GM21360 (cell line): ENCODE data around the gene SP6.

ENCODE experiments used
- ATAC-seq: cut with Tn5 transposase; IDR thresholded peaks from one replicate; pipeline ENCODE4 v1.9.1; 2021; ENCODE audit warnings: mild to moderate bottlenecking, moderate library complexity; ENCODE audit not compliant: unreplicated experiment

SP6 gene

GRCh38 chr17:47838636-47839035 lies 12.3 kb downstream of the SP6 start:
- ATAC-seq, result no peak

- ATAC-seq, result no peak
These were observed 13.4 kb downstream of the SP6 start for GRCh38 chr17:47837401-47838039.

- ATAC-seq, result no peak
These were observed 14.4 kb downstream of the SP6 start for GRCh38 chr17:47836601-47837000.

- no peak for ATAC-seq
These were observed 16.2 kb downstream of the SP6 start for GRCh38 chr17:47834756-47835155.

GRCh38 chr17:47831934-47832327 lies 19.0 kb downstream of the SP6 start:
- ATAC-seq, result no peak

GRCh38 chr17:47831003-47831933 lies 19.7 kb downstream of the SP6 start, which contains the start of the genes LRRC46 and MRPL10:
TSS of gene LRRC46 (plus strand) at chr17:47831670. CDS start at chr17:47831990, 320 bp downstream.
TSS of gene MRPL10 (minus strand) at chr17:47831541. CDS start at chr17:47831511, 30 bp downstream.
- peak; percentile 81 for ATAC-seq

GRCh38 chr17:47830396-47831002 lies 20.5 kb downstream of the SP6 start:
- no peak for ATAC-seq

- ATAC-seq, result no peak
These were observed 21.1 kb downstream of the SP6 start for GRCh38 chr17:47829870-47830269.

- no peak for ATAC-seq
These were observed 27.4 kb downstream of the SP6 start for GRCh38 chr17:47823519-47823918.

GRCh38 chr17:47822785-47823184 lies 28.2 kb downstream of the SP6 start:
- ATAC-seq, result no peak

GRCh38 chr17:47821424-47822391 lies 29.3 kb downstream of the SP6 start, which contains the start of gene OSBPL7:
TSS of gene OSBPL7 (minus strand) at chr17:47821794. CDS start at chr17:47820278, 1,516 bp downstream.
- peak; percentile 66 for ATAC-seq

GRCh38 chr17:47821031-47821423 lies 29.9 kb downstream of the SP6 start:
- ATAC-seq, result no peak

- no peak for ATAC-seq
These were observed 30.8 kb downstream of the SP6 start for GRCh38 chr17:47820033-47820789.

GRCh38 chr17:47819475-47819874 lies 31.5 kb downstream of the SP6 start:
- ATAC-seq, result no peak

GRCh38 chr17:47818002-47818695 lies 32.8 kb downstream of the SP6 start:
- no peak for ATAC-seq

- no peak for ATAC-seq
These were observed 34.0 kb downstream of the SP6 start for GRCh38 chr17:47816947-47817346.

- ATAC-seq, result no peak
These were observed 34.7 kb downstream of the SP6 start for GRCh38 chr17:47816111-47816735.

GRCh38 chr17:47815106-47815918 lies 35.7 kb downstream of the SP6 start:
- no peak for ATAC-seq
